MG63 (cell line): ENCODE results near the gene SEMA3C. TPM values are rescaled to one million over a fixed set of nuclear protein-coding genes. Genes with fewer than 3 reads are reported as not detected.
A peak's percentile ranks its signal among the peaks of the same experiment; 100 is the strongest.

Experiments used
- DNase-seq: peaks from one replicate; pipeline ENCODE4 v3.0.0-alpha.2; 2020
- H3K27me3 ChIP-seq: fragments of 250-450 bp; sonication (Bioruptor Pico); 2 replicates; pipeline ENCODE4 v1.5.1; 2020; ENCODE audit warnings: mild to moderate bottlenecking, moderate library complexity
- H3K36me3 ChIP-seq: fragments of 250-450 bp; sonication (Bioruptor Pico); 2 replicates; pipeline ENCODE4 v1.5.1; 2020; ENCODE audit warnings: mild to moderate bottlenecking, moderate library complexity
- H3K4me3 ChIP-seq: fragments of 250-450 bp; sonication (Bioruptor Pico); 2 replicates; pipeline ENCODE4 v1.5.1; 2020; ENCODE audit warnings: mild to moderate bottlenecking, moderate library complexity
- H3K9me3 ChIP-seq: fragments of 250-450 bp; sonication (Bioruptor Pico); 2 replicates; pipeline ENCODE4 v1.5.1; 2020; ENCODE audit warnings: mild to moderate bottlenecking, moderate library complexity
- total RNA-seq: library from RNA; depleted of rRNA; stranded (reverse); fragments of >200 nt; shearing (Covaris generic); gene quantifications from 2 replicates; pipeline ENCODE4 v1.2.3, GENCODE V29; 2014; ENCODE audit warnings: low replicate concordance

SEMA3C gene
- total RNA-seq, 1 experiment from 2014 or later = 23.1 TPM

- no peaks in the 10 kb centered on the region; the same call in 1 of the 2 replicates for H3K27me3 ChIP-seq
- no peak overlapping the region for H3K4me3 ChIP-seq
- no peak for DNase-seq
- H3K36me3 ChIP-seq = peaks cover 29% of the 10 kb centered on the region
- H3K9me3 ChIP-seq = no peaks in the 10 kb centered on the region
Measured at GRCh38 chr7:80902716-80903308, 16.0 kb downstream of the SEMA3C start.

- Histone ChIP-seq H3K4me3 (no peak overlapping the region), H3K9me3 (no peaks in the 10 kb centered on the region), H3K27me3 (no peaks in the 10 kb centered on the region; the same call in 1 of the 2 replicates), H3K36me3 (peaks cover 34% of the 10 kb centered on the region)
- DNase-seq = no peak
Measured at GRCh38 chr7:80902019-80902418, 16.8 kb downstream of the SEMA3C start.

- Histone ChIP-seq H3K9me3 (no peaks in the 10 kb centered on the region), H3K36me3 (peaks cover 36% of the 10 kb centered on the region), H3K4me3 (no peak overlapping the region), H3K27me3 (no peaks in the 10 kb centered on the region; the same call in 1 of the 2 replicates)
- DNase-seq = no peak
Measured at GRCh38 chr7:80900583-80901576, 18.0 kb downstream of the SEMA3C start.

GRCh38 chr7:80896906-80897598 is 21.8 kb downstream of the SEMA3C start:
- Histone ChIP-seq H3K9me3 (no peaks in the 10 kb centered on the region), H3K4me3 (no peak overlapping the region), H3K36me3 (peaks cover 26% of the 10 kb centered on the region), H3K27me3 (no peaks in the 10 kb centered on the region; the same call in 1 of the 2 replicates)
- no peak for DNase-seq

GRCh38 chr7:80895056-80895455 is 23.8 kb downstream of the SEMA3C start:
- peaks cover 20% of the 10 kb centered on the region for H3K36me3 ChIP-seq
- no peaks in the 10 kb centered on the region for H3K27me3 ChIP-seq
- no peak overlapping the region for H3K4me3 ChIP-seq
- no peaks in the 10 kb centered on the region for H3K9me3 ChIP-seq
- DNase-seq = no peak

GRCh38 chr7:80891259-80891544 is 27.6 kb downstream of the SEMA3C start:
- H3K36me3 ChIP-seq = peaks cover 17% of the 10 kb centered on the region
- DNase-seq = no peak
- no peaks in the 10 kb centered on the region for H3K9me3 ChIP-seq
- no peak overlapping the region for H3K4me3 ChIP-seq
- H3K27me3 ChIP-seq = no peaks in the 10 kb centered on the region

- Histone ChIP-seq H3K27me3 (no peaks in the 10 kb centered on the region), H3K4me3 (no peak overlapping the region), H3K9me3 (no peaks in the 10 kb centered on the region), H3K36me3 (peaks cover 17% of the 10 kb centered on the region)
- DNase-seq = no peak
Measured at GRCh38 chr7:80890426-80891258, 28.2 kb downstream of the SEMA3C start.

- H3K36me3 ChIP-seq = peaks cover 21% of the 10 kb centered on the region
- no peaks in the 10 kb centered on the region for H3K27me3 ChIP-seq
- H3K4me3 ChIP-seq = no peak overlapping the region
Measured at GRCh38 chr7:80889525-80889924, 29.3 kb downstream of the SEMA3C start.

GRCh38 chr7:80885757-80886156 is 33.1 kb downstream of the SEMA3C start:
- DNase-seq = no peak
- Histone ChIP-seq H3K27me3 (no peaks in the 10 kb centered on the region), H3K4me3 (no peak overlapping the region), H3K9me3 (no peaks in the 10 kb centered on the region), H3K36me3 (peaks cover 22% of the 10 kb centered on the region)

More at GRCh38 chr7:80889525-80889924, 29.3 kb downstream of the SEMA3C start:
- no peaks in the 10 kb centered on the region for H3K9me3 ChIP-seq
- no peak for DNase-seq

GRCh38 chr7:80884511-80885195 is 34.2 kb downstream of the SEMA3C start:
- H3K27me3 ChIP-seq = no peaks in the 10 kb centered on the region
- DNase-seq = no peak
- no peak overlapping the region for H3K4me3 ChIP-seq
- peaks cover 22% of the 10 kb centered on the region for H3K36me3 ChIP-seq
- no peaks in the 10 kb centered on the region for H3K9me3 ChIP-seq

GRCh38 chr7:80883154-80884025 is 35.5 kb downstream of the SEMA3C start:
- no peak overlapping the region for H3K4me3 ChIP-seq
- no peaks in the 10 kb centered on the region for H3K27me3 ChIP-seq
- DNase-seq = peak; percentile 59
- peaks cover 22% of the 10 kb centered on the region for H3K36me3 ChIP-seq
- no peaks in the 10 kb centered on the region for H3K9me3 ChIP-seq

- Histone ChIP-seq H3K9me3 (no peaks in the 10 kb centered on the region), H3K36me3 (peaks cover 14% of the 10 kb centered on the region), H3K27me3 (no peaks in the 10 kb centered on the region), H3K4me3 (no peak overlapping the region)
- DNase-seq = no peak
Measured at GRCh38 chr7:80882213-80882801, 36.5 kb downstream of the SEMA3C start.

GRCh38 chr7:80881351-80881900 is 37.4 kb downstream of the SEMA3C start:
- peaks cover 10% of the 10 kb centered on the region for H3K36me3 ChIP-seq
- no peak for DNase-seq
- no peaks in the 10 kb centered on the region for H3K9me3 ChIP-seq
- no peak overlapping the region for H3K4me3 ChIP-seq
- no peaks in the 10 kb centered on the region for H3K27me3 ChIP-seq

GRCh38 chr7:80879849-80880248 is 39.0 kb downstream of the SEMA3C start:
- Histone ChIP-seq H3K4me3 (no peak overlapping the region), H3K9me3 (no peaks in the 10 kb centered on the region), H3K36me3 (peaks cover 10% of the 10 kb centered on the region), H3K27me3 (no peaks in the 10 kb centered on the region)
- no peak for DNase-seq
